Activated naive CD4-positive, alpha-beta T cell treated with anti-CD3 and anti-CD28 coated beads for 36 hours (primary cell): ENCODE data around the gene SDR42E1. TPM values are rescaled to one million over a fixed set of nuclear protein-coding genes. Genes with fewer than 3 reads are reported as not detected.

Experiments
- CTCF ChIA-PET: fragments of 350-600 bp; sonication (Branson Sonifier 250); formaldehyde crosslinking; loops from one replicate; lab custom pipeline; 2021; ENCODE audit warnings: antibody characterized with exemption; lab: Charles Lee
- DNase-seq: peaks from one replicate; pipeline ENCODE4 v3.0.0-alpha.2; 2020
- H3K27ac Mint-ChIP-seq: one replicate; pipeline ENCODE4 v1.8.0; 2021; ENCODE audit warnings: mild to moderate bottlenecking, mixed read lengths
- H3K27me3 Mint-ChIP-seq: one replicate; pipeline ENCODE4 v1.8.0; 2021; ENCODE audit warnings: low read depth, mixed read lengths
- H3K36me3 Mint-ChIP-seq: one replicate; pipeline ENCODE4 v1.8.0; 2021; ENCODE audit warnings: low read depth, mixed read lengths
- H3K4me1 Mint-ChIP-seq: one replicate; pipeline ENCODE4 v1.8.0; 2021; ENCODE audit warnings: low read depth, mixed read lengths
- H3K4me3 Mint-ChIP-seq: one replicate; pipeline ENCODE4 v1.8.0; 2021; ENCODE audit warnings: mild to moderate bottlenecking, moderate library complexity, mixed read lengths
- H3K9me3 Mint-ChIP-seq: one replicate; pipeline ENCODE4 v1.8.0; 2021; ENCODE audit warnings: mixed read lengths
- intact Hi-C: fragments of 100-400 bp; cut with micrococcal nuclease; formaldehyde crosslinking; loops from one replicate; pipeline ENCODE4 v1.15.1; 2023
- total RNA-seq, 2 experiments: library from RNA; stranded (reverse); gene quantifications; one replicate each; pipeline ENCODE4 v1.2.3, GENCODE V29; 2021

Gene SDR42E1
- total RNA-seq, 2 experiments from 2014 or later, result 4.2 to 6.5 TPM

DNA sequence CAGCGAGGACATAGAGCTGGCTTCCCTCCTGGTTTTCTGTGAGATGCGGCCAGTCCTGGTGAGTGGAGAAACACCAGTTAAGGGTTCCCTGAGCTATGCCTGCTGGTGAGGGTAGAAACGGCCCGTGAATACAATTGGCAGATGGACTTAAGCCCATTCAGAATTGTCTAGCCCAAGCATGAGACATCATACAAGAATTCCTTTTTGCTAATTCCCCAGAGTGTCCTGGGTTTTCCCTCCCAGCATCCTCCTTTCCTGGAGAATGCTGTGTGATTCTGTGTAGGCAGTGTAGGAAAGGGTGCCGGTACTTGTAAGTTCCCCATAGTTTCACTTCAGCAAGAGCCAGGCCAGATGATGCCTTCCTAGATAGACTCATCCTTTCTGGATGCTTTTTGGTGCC lies 65.1 kb downstream of the SDR42E1 start:
- Mint-ChIP-seq H3K9me3 (peaks cover 4% of the 10 kb centered on the region), H3K27me3 (no peaks in the 10 kb centered on the region), H3K27ac (no peak overlapping the region), H3K4me1 (no peaks in the 10 kb centered on the region), H3K36me3 (no peaks in the 10 kb centered on the region), H3K4me3 (no peak overlapping the region)
- intact Hi-C loops, result no loop called here
- CTCF ChIA-PET, result interaction anchor here (0.7 kb wide), 1 partner anchor 242 kb away, joined by 3 read pairs; no protein-coding TSS in a partner anchor
- DNase-seq, result no peak

DNA sequence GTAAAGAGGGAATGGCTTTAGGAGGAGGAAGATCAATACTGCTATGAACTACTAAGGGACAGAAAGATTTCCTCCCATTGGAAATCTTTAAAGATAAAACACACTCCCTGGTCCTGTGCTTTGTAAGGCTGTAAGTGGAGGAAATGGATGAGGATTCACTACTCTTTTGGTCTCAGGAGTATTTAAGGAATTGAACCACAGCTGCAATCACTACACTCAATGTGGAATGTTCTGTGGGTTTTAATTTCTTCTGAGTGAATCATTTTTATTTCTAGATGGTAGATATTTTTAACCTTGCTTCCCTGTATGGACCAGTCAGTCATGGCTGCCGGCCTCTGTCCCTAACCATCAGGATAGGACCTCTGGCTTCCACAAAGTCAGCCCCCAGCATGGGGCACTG lies 65.6 kb downstream of the SDR42E1 start:
- H3K36me3 Mint-ChIP-seq, result no peaks in the 10 kb centered on the region

DNA sequence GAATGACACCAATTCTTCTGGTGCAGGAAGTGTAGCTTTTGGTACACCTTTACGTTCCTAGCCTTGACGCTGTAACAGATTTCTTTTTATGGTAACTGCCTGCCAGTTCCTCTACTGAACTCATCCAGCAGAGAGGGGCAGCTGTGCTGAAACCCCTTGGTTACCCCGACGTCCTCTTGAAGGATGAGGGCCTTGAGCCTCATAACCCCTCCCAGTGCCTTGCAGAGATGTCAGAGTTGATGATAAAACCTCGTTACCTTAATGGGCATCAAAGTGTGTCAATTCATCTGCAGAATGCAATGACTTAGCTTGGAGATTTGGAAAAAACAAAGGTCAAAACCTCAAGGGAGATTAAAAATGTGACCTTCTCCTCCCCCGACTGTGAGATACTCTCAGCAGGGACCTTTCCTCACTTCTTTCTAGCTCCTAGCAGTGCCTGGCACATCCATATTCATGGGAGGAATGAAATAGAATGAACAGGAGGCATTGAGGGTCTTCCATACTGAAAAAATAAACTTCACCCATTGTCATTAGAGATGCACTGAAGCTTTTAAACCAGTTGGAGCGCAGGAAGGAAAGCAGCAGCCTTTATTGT lies 69.2 kb downstream of the SDR42E1 start:
- Mint-ChIP-seq H3K4me1 (no peaks in the 10 kb centered on the region), H3K27ac (no peak overlapping the region), H3K9me3 (no peaks in the 10 kb centered on the region), H3K4me3 (no peak overlapping the region), H3K36me3 (no peaks in the 10 kb centered on the region), H3K27me3 (peaks cover 1% of the 10 kb centered on the region)
- no peak for DNase-seq
- CTCF ChIA-PET, result interaction anchor here (1.2 to 3.4 kb wide), 2 partner anchors 8 to 289 kb away, joined by 3 to 24 read pairs; no protein-coding TSS in a partner anchor
- intact Hi-C loops, result no loop called here

More for the DNA sequence above, 65.6 kb downstream of the SDR42E1 start:
- no peak overlapping the region for H3K4me3 Mint-ChIP-seq
- H3K9me3 Mint-ChIP-seq, result peaks cover 2% of the 10 kb centered on the region
- no peaks in the 10 kb centered on the region for H3K27me3 Mint-ChIP-seq
- CTCF ChIA-PET, result interaction anchor here (0.7 kb wide), 1 partner anchor 241 kb away, joined by 3 read pairs; no protein-coding TSS in a partner anchor
- intact Hi-C loops, result no loop called here
- no peaks in the 10 kb centered on the region for H3K4me1 Mint-ChIP-seq
- DNase-seq, result no peak
- no peak overlapping the region for H3K27ac Mint-ChIP-seq

DNA sequence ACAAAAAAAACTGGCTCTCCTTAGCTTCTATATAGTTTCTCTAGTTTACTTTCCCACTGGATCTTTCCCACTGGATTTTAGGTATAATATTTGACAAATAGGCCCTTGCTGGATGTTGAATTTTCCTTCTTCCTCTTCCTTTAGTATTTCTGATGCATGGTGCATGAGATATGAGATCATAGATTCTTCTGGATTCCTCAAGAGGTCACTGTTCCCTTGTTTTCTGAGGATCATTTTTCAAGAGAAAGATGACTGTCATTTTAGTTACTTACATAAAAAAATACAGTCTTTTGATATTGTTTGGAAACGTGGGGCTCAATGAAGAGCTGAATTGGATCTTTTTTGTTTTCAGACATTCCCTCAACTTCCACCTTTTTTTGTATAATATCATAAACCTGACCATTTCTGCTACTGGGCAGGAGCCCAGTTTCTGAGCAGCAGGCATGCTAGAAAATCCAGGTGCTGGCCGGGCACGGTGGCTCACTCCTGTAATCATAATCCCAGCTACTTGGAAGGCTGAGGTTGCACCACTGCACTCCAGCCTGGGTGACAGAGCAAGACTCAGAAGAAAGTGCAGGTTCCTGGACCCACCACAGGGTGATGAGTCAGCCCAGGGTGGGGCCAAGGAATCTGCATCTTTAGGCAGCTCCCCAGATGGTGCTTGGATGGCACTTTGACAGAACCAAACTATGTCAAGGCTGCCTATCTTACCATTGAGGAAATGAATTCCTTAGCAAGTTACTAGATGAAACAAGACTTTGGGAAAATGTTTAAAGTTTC lies 70.3 kb downstream of the SDR42E1 start:
- Mint-ChIP-seq H3K27me3 (peaks cover 1% of the 10 kb centered on the region), H3K36me3 (no peaks in the 10 kb centered on the region), H3K27ac (no peak overlapping the region), H3K4me1 (no peaks in the 10 kb centered on the region), H3K9me3 (no peaks in the 10 kb centered on the region), H3K4me3 (no peak overlapping the region)
- no peak for DNase-seq
- intact Hi-C loops, result loop anchor here (1.0 kb wide), 2 partner anchors 121 to 289 kb away; no protein-coding TSS in a partner anchor
- CTCF ChIA-PET, result interaction anchor here (0.6 to 3.4 kb wide), 6 partner anchors 75 to 570 kb away, joined by 3 to 24 read pairs (median 3); no protein-coding TSS in a partner anchor

DNA sequence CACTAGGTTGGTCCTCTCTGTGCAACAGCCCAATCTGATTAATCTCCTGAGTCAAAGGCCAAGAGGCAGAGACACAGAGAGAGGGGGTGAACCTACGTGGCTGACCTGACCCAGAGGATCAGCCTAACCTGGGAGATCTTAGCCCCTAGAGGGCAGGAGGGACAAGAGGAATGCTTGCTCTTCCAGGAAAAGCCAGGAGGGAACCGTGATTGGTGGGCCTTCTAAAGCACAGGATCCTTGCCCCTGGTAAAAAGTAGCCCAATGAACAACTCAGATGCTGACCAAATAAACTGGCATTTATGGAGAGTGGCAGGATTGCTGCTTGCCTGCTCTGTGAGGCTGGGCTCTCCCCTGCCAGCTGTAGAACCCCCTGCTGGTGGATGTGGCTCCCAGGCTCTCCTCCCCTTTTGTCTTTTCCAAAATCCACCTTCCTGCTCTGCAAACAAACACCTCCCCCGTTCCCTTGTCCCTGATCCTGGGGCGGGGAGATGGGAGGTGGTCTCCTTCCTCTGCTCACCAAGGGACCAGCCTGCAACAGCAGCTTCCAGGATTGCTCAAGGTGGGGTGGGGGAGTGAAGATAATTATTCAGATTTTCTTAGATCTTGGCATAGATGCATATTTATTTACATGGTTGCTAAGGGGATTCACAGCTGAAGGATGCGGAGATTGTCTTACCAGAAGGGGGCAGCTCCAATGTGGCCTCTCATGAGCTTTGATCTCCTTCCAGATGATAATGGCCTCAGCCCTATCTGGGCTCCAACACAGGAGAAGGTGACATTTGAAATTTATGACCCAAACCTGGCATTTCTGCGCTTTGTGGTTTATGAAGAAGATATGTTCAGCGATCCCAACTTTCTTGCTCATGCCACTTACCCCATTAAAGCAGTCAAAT lies 71.9 kb downstream of the SDR42E1 start:
- CTCF ChIA-PET, result interaction anchor here (0.8 to 3.4 kb wide), 2 partner anchors 291 to 734 kb away, joined by 5 to 24 read pairs; no protein-coding TSS in a partner anchor
- H3K4me1 Mint-ChIP-seq, result no peaks in the 10 kb centered on the region
- peaks cover 1% of the 10 kb centered on the region for H3K27me3 Mint-ChIP-seq
- no peaks in the 10 kb centered on the region for H3K36me3 Mint-ChIP-seq
- no peak overlapping the region for H3K4me3 Mint-ChIP-seq
- intact Hi-C loops, result loop anchor here (1.0 kb wide), 2 partner anchors 123 to 291 kb away; no protein-coding TSS in a partner anchor
- H3K27ac Mint-ChIP-seq, result no peak overlapping the region
- DNase-seq, result no peak
- H3K9me3 Mint-ChIP-seq, result no peaks in the 10 kb centered on the region

Other genes starting within 250 kb of the SDR42E1 start
- 10 to 100 TPM; 12.0 to 13.4 TPM for gene PLCG2, start 232.2 kb downstream of the SDR42E1 start, total RNA-seq
- gene HSD17B2, start 23.8 kb upstream of the SDR42E1 start, total RNA-seq, result not detected
- gene MPHOSPH6, start 158.8 kb upstream of the SDR42E1 start, total RNA-seq, result 10 to 100 TPM; 34.8 to 36.9 TPM